ENCODE measurements around the gene GOLGA6L2. TPM values are rescaled to one million over a fixed set of nuclear protein-coding genes. Genes with fewer than 3 reads are reported as not detected.

GOLGA6L2 gene
- total RNA-seq, 1 experiment from 2014 or later, result not detected

DNA sequence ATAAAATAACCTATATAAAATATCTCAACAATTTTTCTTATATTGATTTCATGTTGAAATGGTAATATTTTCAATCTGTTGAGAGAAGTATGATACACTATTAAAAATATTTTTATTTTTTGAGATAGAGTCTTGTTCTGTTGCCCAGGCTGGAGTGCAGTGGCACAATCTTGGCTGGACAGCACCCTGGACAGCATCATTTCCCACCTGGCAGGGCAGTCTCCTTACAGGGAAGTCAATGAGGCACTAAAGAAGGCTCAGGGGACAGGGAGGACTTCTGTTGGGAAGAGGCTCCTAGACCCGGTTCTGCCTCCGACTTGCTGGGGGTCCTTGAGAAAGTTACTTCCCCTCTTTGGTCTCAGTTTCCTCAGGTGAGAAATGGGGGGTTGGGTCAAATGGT is 9.4 kb downstream of the GOLGA6L2 start:
- Histone ChIP-seq H3K14ac (ENCODE audit: insufficient read depth, low read length) (no peak overlapping the region), H3K4me2 (ENCODE audit: insufficient read depth, insufficient read length, low read length) (no peak overlapping the region), H3K4ac (ENCODE audit: low read depth, low read length) (no peak overlapping the region), H3K79me1 (ENCODE audit: insufficient read depth, low read depth, low read length, poor library complexity, severe bottlenecking) (no peaks in the 10 kb centered on the region), H3K9me3 (ENCODE audit: control insufficient read depth, low read depth, low read length) (peaks cover 14% of the 10 kb centered on the region), H3K23ac (ENCODE audit: insufficient read length, low read depth, low read length) (no peak overlapping the region), H4K8ac (replicated peaks; ENCODE audit: insufficient read length, low read depth, low read length) (no peak overlapping the region), H3K56ac (ENCODE audit: insufficient read length, low read depth, low read length) (no peak overlapping the region), H3K27ac (ENCODE audit: insufficient read length, low read depth, low read length) (no peak overlapping the region), H2BK15ac (ENCODE audit: low read depth, low read length) (no peak overlapping the region), H2BK12ac (ENCODE audit: insufficient read length, low read depth, low read length) (no peak overlapping the region), H3K79me2 (ENCODE audit: insufficient read depth, low read length) (no peaks in the 10 kb centered on the region), H2AFZ (ENCODE audit: low read length) (no peak overlapping the region), H3K23me2 (ENCODE audit: insufficient read length, low read depth, low read length, poor library complexity, severe bottlenecking) (no peaks in the 10 kb centered on the region), H2AK5ac (ENCODE audit: insufficient read length, low read length) (no peak overlapping the region), H3K27me3 (ENCODE audit: insufficient read depth, low read length) (no peaks in the 10 kb centered on the region), H3K4me1 (ENCODE audit: insufficient read depth, low read length) (no peaks in the 10 kb centered on the region), H2BK5ac (ENCODE audit: insufficient read length, low read length) (no peak overlapping the region), H3T11ph (ENCODE audit: low read length) (no peak overlapping the region), H3K18ac (ENCODE audit: insufficient read length, low read depth, low read length) (no peak overlapping the region), H4K20me1 (ENCODE audit: control insufficient read depth, insufficient read depth, insufficient read length) (no peaks in the 10 kb centered on the region), H2BK120ac (ENCODE audit: low read depth, low read length, poor library complexity, severe bottlenecking) (no peak overlapping the region), H4K91ac (ENCODE audit: insufficient read length, low read depth, low read length) (no peak overlapping the region), H4K5ac (ENCODE audit: insufficient read length, low read depth, low read length) (no peak overlapping the region), H3K9ac (ENCODE audit: extremely low read depth, insufficient read length, low read length) (no peak overlapping the region), H2BK20ac (ENCODE audit: low read depth, low read length, poor library complexity, severe bottlenecking) (no peak overlapping the region)
- WGBS (ENCODE audit: extremely low coverage, insufficient read length, low lambda C conversion rate), result no CpG with 5 or more reads among the region's 2 CpGs
- H3K9me3 Mint-ChIP-seq, result peaks cover 27 to 47% of the 10 kb centered on the region in 2 experiments
- TF ChIP-seq, protein P1, sequence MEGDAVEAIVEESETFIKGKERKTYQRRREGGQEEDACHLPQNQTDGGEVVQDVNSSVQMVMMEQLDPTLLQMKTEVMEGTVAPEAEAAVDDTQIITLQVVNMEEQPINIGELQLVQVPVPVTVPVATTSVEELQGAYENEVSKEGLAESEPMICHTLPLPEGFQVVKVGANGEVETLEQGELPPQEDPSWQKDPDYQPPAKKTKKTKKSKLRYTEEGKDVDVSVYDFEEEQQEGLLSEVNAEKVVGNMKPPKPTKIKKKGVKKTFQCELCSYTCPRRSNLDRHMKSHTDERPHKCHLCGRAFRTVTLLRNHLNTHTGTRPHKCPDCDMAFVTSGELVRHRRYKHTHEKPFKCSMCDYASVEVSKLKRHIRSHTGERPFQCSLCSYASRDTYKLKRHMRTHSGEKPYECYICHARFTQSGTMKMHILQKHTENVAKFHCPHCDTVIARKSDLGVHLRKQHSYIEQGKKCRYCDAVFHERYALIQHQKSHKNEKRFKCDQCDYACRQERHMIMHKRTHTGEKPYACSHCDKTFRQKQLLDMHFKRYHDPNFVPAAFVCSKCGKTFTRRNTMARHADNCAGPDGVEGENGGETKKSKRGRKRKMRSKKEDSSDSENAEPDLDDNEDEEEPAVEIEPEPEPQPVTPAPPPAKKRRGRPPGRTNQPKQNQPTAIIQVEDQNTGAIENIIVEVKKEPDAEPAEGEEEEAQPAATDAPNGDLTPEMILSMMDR (conservative IDR thresholded peaks at IDR 0.05), result no peak
- no peak overlapping the region for H3K27ac Mint-ChIP-seq
- 0 out of 4 replicates have a peak, but pooled peaks cover 0 to 2% of the 10 kb centered on the region in 2 experiments for H3K4me1 Mint-ChIP-seq
- H3K27me3 Mint-ChIP-seq (ENCODE audit: low read depth), result peaks cover 6% of the 10 kb centered on the region
- no peak for DNase-seq
- no peak overlapping the region for H3K4me3 Mint-ChIP-seq
- peaks cover 4 to 7% (median 4%) of the 10 kb centered on the region in 3 experiments; a peak in 5 of 7 replicates for H3K36me3 Mint-ChIP-seq (ENCODE audit: insufficient read depth in 1 of 3, low read depth in 3 of 3)

Data from H9 (cell line).